Parathyroid adenoma (tissue), 2 donors: ENCODE measurements around the gene OSTM1.

Experiments
- H2AFZ ChIP-seq: fragments of 300-600 bp; sonication (generic); one replicate; pipeline ENCODE4 v1.7.0; 2017; ENCODE audit warnings: antibody characterized with exemption, mild to moderate bottlenecking
- H3K27ac ChIP-seq: fragments of 300-600 bp; sonication (generic); one replicate; pipeline ENCODE4 v1.7.0; 2017
- H3K27me3 ChIP-seq: fragments of 300-600 bp; sonication (generic); one replicate; pipeline ENCODE4 v1.7.0; 2017; ENCODE audit warnings: low read length; ENCODE audit not compliant: control insufficient read depth, insufficient read depth
- H3K36me3 ChIP-seq: fragments of 300-600 bp; sonication (generic); one replicate; pipeline ENCODE4 v1.7.0; 2017; ENCODE audit warnings: low read length; ENCODE audit not compliant: control insufficient read depth, insufficient read depth
- H3K4me1 ChIP-seq: fragments of 300-600 bp; sonication (generic); one replicate; pipeline ENCODE4 v1.7.0; 2017; ENCODE audit warnings: control low read depth
- H3K4me2 ChIP-seq: fragments of 300-600 bp; sonication (generic); one replicate; pipeline ENCODE4 v1.7.0; 2017; ENCODE audit warnings: low read length
- H3K4me3 ChIP-seq: fragments of 300-600 bp; sonication (generic); one replicate; pipeline ENCODE4 v1.7.0; 2017; ENCODE audit warnings: low read depth, low read length
- H3K79me2 ChIP-seq: fragments of 300-600 bp; sonication (generic); one replicate; pipeline ENCODE4 v1.7.0; 2017; ENCODE audit warnings: control low read depth
- H3K9ac ChIP-seq: fragments of 300-600 bp; sonication (generic); one replicate; pipeline ENCODE4 v1.7.0; 2017; ENCODE audit warnings: mild to moderate bottlenecking
- H3K9me3 ChIP-seq: fragments of 300-600 bp; sonication (generic); one replicate; pipeline ENCODE4 v1.7.0; 2017; ENCODE audit warnings: low read length; ENCODE audit not compliant: control insufficient read depth
- CTCF ChIP-seq: fragments of 300-600 bp; sonication (generic); IDR thresholded peaks from one replicate; pipeline ENCODE4 v1.7.0; 2017; ENCODE audit warnings: antibody characterized with exemption, mild to moderate bottlenecking
- donor health status: primary hyperparathyroidism.

The OSTM1 gene

GRCh38 chr6:108108374-108108773, 33.8 kb upstream of the OSTM1 start:
- H3K9me3 ChIP-seq, result no peaks in the 10 kb centered on the region
- H2AFZ ChIP-seq, result no peak overlapping the region
- H3K4me1 ChIP-seq, result no peaks in the 10 kb centered on the region
- H3K4me3 ChIP-seq, result no peak overlapping the region
- no peak for TF ChIP-seq CTCF
- H3K4me2 ChIP-seq, result no peak overlapping the region
- H3K27ac ChIP-seq, result no peak overlapping the region
- H3K36me3 ChIP-seq, result no peaks in the 10 kb centered on the region
- no peaks in the 10 kb centered on the region for H3K79me2 ChIP-seq
- no peak overlapping the region for H3K9ac ChIP-seq
- no peaks in the 10 kb centered on the region for H3K27me3 ChIP-seq

- Histone ChIP-seq H2AFZ (no peak overlapping the region), H3K9ac (no peak overlapping the region), H3K27ac (no peak overlapping the region), H3K4me1 (no peaks in the 10 kb centered on the region), H3K9me3 (no peaks in the 10 kb centered on the region), H3K4me3 (no peak overlapping the region), H3K4me2 (no peak overlapping the region), H3K27me3 (no peaks in the 10 kb centered on the region), H3K36me3 (no peaks in the 10 kb centered on the region), H3K79me2 (no peaks in the 10 kb centered on the region)
- TF ChIP-seq CTCF, result no peak
Measured at GRCh38 chr6:108107102-108107501, 32.6 kb upstream of the OSTM1 start.

GRCh38 chr6:108106694-108107093, 32.2 kb upstream of the OSTM1 start:
- H3K79me2 ChIP-seq, result no peaks in the 10 kb centered on the region
- no peak overlapping the region for H3K9ac ChIP-seq
- no peak for TF ChIP-seq CTCF
- no peaks in the 10 kb centered on the region for H3K4me1 ChIP-seq
- H3K27ac ChIP-seq, result no peak overlapping the region
- H3K27me3 ChIP-seq, result no peaks in the 10 kb centered on the region
- no peak overlapping the region for H3K4me3 ChIP-seq
- H3K36me3 ChIP-seq, result no peaks in the 10 kb centered on the region
- no peak overlapping the region for H2AFZ ChIP-seq
- no peaks in the 10 kb centered on the region for H3K9me3 ChIP-seq
- H3K4me2 ChIP-seq, result no peak overlapping the region

GRCh38 chr6:108106261-108106660, 31.7 kb upstream of the OSTM1 start:
- no peaks in the 10 kb centered on the region for H3K27me3 ChIP-seq
- H3K36me3 ChIP-seq, result no peaks in the 10 kb centered on the region
- no peaks in the 10 kb centered on the region for H3K79me2 ChIP-seq
- no peak for TF ChIP-seq CTCF
- no peak overlapping the region for H3K4me2 ChIP-seq
- no peak overlapping the region for H2AFZ ChIP-seq
- no peak overlapping the region for H3K27ac ChIP-seq
- no peaks in the 10 kb centered on the region for H3K4me1 ChIP-seq
- no peaks in the 10 kb centered on the region for H3K9me3 ChIP-seq
- H3K4me3 ChIP-seq, result no peak overlapping the region
- no peak overlapping the region for H3K9ac ChIP-seq

GRCh38 chr6:108105571-108105970, 31.0 kb upstream of the OSTM1 start:
- Histone ChIP-seq H3K36me3 (no peaks in the 10 kb centered on the region), H3K4me3 (no peak overlapping the region), H3K4me1 (no peaks in the 10 kb centered on the region), H3K27me3 (no peaks in the 10 kb centered on the region), H3K9ac (no peak overlapping the region), H3K9me3 (no peaks in the 10 kb centered on the region), H2AFZ (no peak overlapping the region), H3K4me2 (no peak overlapping the region), H3K27ac (no peak overlapping the region), H3K79me2 (no peaks in the 10 kb centered on the region)
- no peak for TF ChIP-seq CTCF
